Lower lobe of right lung (tissue), 2 donors: Measurements from ENCODE around the gene TMEM238. TPM values are rescaled to one million over a fixed set of nuclear protein-coding genes. Genes with fewer than 3 reads are reported as not detected.

Experiments used
- ATAC-seq, 2 donors: fragments of 200-7000 bp; cut with Tn5 transposase; one replicate each; pipeline ENCODE4 v1.9.1; 2020 to 2022; ENCODE audit warnings: mild to moderate bottlenecking in 2 of 2, moderate library complexity in 2 of 2
- DNase-seq: peaks from one replicate; pipeline ENCODE4 v3.0.0-alpha.2; 2020
- H3K27ac ChIP-seq: fragments of 200-600 bp; one replicate; pipeline ENCODE4 v1.8.0; 2022
- H3K27me3 ChIP-seq: fragments of 200-600 bp; one replicate; pipeline ENCODE4 v1.8.0; 2022; ENCODE audit warnings: low read depth
- H3K36me3 ChIP-seq: fragments of 200-600 bp; one replicate; pipeline ENCODE4 v1.8.0; 2022; ENCODE audit warnings: mild to moderate bottlenecking
- H3K4me1 ChIP-seq: fragments of 200-600 bp; one replicate; pipeline ENCODE4 v1.8.0; 2022
- H3K4me3 ChIP-seq: fragments of 200-600 bp; one replicate; pipeline ENCODE4 v1.8.0; 2022; ENCODE audit warnings: mild to moderate bottlenecking
- H3K9me3 ChIP-seq: fragments of 200-600 bp; one replicate; pipeline ENCODE4 v1.8.0; 2022
- CTCF ChIP-seq: fragments of 200-600 bp; IDR thresholded peaks from one replicate; pipeline ENCODE4 v1.8.0; 2022; ENCODE audit warnings: antibody characterized with exemption, mild to moderate bottlenecking
- intact Hi-C: fragments of 100-400 bp; cut with DNase I; formaldehyde crosslinking; loops from one replicate; pipeline ENCODE4 v1.11.0; 2022
- total RNA-seq: library from RNA; stranded (reverse); fragmentation: NEBNext Ultra II Directional; extraction: Animal tissue kit (Norgen Biotek cat#: 25700); gene quantifications from one replicate; pipeline ENCODE4 v1.2.1, GENCODE V29; 2021
- donor health status: DM: no; HTN: yes; CAD: no; lungs with severe emphysema.

The TMEM238 gene
- total RNA-seq, 1 donor from 2014 or later, result 16.4 TPM

GRCh38 chr19:55366790-55367189, 17.3 kb downstream of the TMEM238 start:
- ATAC-seq, result no peak
- Histone ChIP-seq H3K4me1 (no peaks in the 10 kb centered on the region), H3K4me3 (no peak overlapping the region), H3K27me3 (peaks cover 44% of the 10 kb centered on the region), H3K36me3 (no peaks in the 10 kb centered on the region), H3K9me3 (no peaks in the 10 kb centered on the region), H3K27ac (no peak overlapping the region)
- no peak for DNase-seq
- no peak for TF ChIP-seq CTCF
- intact Hi-C loops, result no loop called here

- DNase-seq, result no peak
- TF ChIP-seq CTCF, result no peak
- H3K27ac ChIP-seq, result no peak overlapping the region
Observed at GRCh38 chr19:55365964-55366363, 18.1 kb downstream of the TMEM238 start.

GRCh38 chr19:55365245-55365644, 18.8 kb downstream of the TMEM238 start:
- H3K27me3 ChIP-seq, result peaks cover 29% of the 10 kb centered on the region
- H3K4me3 ChIP-seq, result no peak overlapping the region
- ATAC-seq (no peak), DNase-seq (no peak)
- no peaks in the 10 kb centered on the region for H3K9me3 ChIP-seq
- H3K27ac ChIP-seq, result no peak overlapping the region
- H3K36me3 ChIP-seq, result no peaks in the 10 kb centered on the region
- no peak for TF ChIP-seq CTCF
- intact Hi-C loops, result no loop called here
- no peaks in the 10 kb centered on the region for H3K4me1 ChIP-seq

More at GRCh38 chr19:55365964-55366363, 18.1 kb downstream of the TMEM238 start:
- Histone ChIP-seq H3K9me3 (no peaks in the 10 kb centered on the region), H3K4me3 (no peak overlapping the region), H3K27me3 (peaks cover 36% of the 10 kb centered on the region), H3K36me3 (no peaks in the 10 kb centered on the region), H3K4me1 (no peaks in the 10 kb centered on the region)
- no peak for ATAC-seq
- intact Hi-C loops, result no loop called here

GRCh38 chr19:55362990-55363716, 20.9 kb downstream of the TMEM238 start, which contains the start of gene GARIN5B:
Gene GARIN5B, minus strand, starts transcription at chr19:55363260. Its CDS starts 194 bp downstream, at chr19:55363066.
- Histone ChIP-seq H3K27ac (no peak within 1 kb of the TSS), H3K36me3 (no peaks in the 10 kb centered on the region), H3K4me1 (no peaks in the 10 kb centered on the region), H3K27me3 (peaks cover 10% of the 10 kb centered on the region), H3K9me3 (no peaks in the 10 kb centered on the region), H3K4me3 (no peak within 1 kb of the TSS)
- ATAC-seq, result no peak
- intact Hi-C loops, result no loop called here
- no peak for TF ChIP-seq CTCF
- DNase-seq, result no peak

GRCh38 chr19:55362174-55362989, 21.7 kb downstream of the TMEM238 start:
- no peak for DNase-seq
- TF ChIP-seq CTCF, result no peak
- Histone ChIP-seq H3K27me3 (peaks cover 9% of the 10 kb centered on the region), H3K27ac (no peak overlapping the region), H3K9me3 (no peaks in the 10 kb centered on the region), H3K36me3 (no peaks in the 10 kb centered on the region), H3K4me3 (no peak overlapping the region), H3K4me1 (no peaks in the 10 kb centered on the region)
- ATAC-seq, result no peak
- intact Hi-C loops, result no loop called here
